ENCODE data around the gene ANKRD42. TPM values are rescaled to one million over a fixed set of nuclear protein-coding genes. Genes with fewer than 3 reads are reported as not detected.

ANKRD42 gene
- total and polyA plus RNA-seq, 9 of the 15 experiments (the other 6 are each of a cell fraction or from before 2014, with no cell fraction given), result 2.8 to 9.1 (median 6.1) TPM

DNA sequence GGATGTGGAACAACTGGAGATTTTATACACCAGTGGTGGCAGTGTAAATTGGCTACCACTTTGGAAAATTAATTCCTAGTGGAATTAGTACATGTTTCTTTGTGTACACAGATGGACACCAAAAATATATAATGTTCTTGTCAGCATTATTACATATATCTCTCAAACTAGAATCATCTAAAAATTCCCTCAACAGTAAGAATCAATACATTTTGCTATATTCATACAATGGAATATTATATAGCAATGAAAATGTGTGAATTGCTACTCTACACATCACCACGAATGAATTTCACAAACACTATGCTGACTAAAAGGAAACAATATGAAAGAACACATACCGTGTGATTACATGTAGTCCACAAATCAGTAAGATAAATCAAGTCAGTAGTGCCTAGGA lies 58.8 kb downstream of the ANKRD42 start:
- DNase-seq (ENCODE audit: extremely low read depth in 1 of 4, low spot score in 3 of 4) (no peak), FAIRE-seq (no peak), ATAC-seq (no peak)
- no peaks in the 10 kb centered on the region for H3K9me1 ChIP-seq (ENCODE audit: control insufficient read depth, insufficient read depth, low read length)
- no peaks in the 10 kb centered on the region for H3K36me3 ChIP-seq (ENCODE audit: control insufficient read depth, insufficient read depth, low read length)
- no peaks in the 10 kb centered on the region for H4K20me1 ChIP-seq (replicated peaks; ENCODE audit: control insufficient read depth, insufficient read depth, low read length)
- H3K4me1 ChIP-seq (replicated peaks in 1 of 2; ENCODE audit: control insufficient read depth in 2 of 2, insufficient read depth in 2 of 2, low read length in 2 of 2), result no peaks in the 10 kb centered on the region
- H3K4me2 ChIP-seq (ENCODE audit: insufficient read depth, low read length), result no peak overlapping the region
- ChIA-PET CTCF (ENCODE audit: low intra/inter-chr PET ratio) (no interaction called here), POLR2A (interaction anchor here (0.7 kb wide), 1 partner anchor 35 kb away, joined by 3 read pairs; no protein-coding TSS in a partner anchor)
- no TSS peak for BruUV-seq (replicated peaks)
- H3K4me3 ChIP-seq, result no peak overlapping the region
- H3K9ac ChIP-seq (ENCODE audit: insufficient read depth in 1 of 2, low read depth in 2 of 2, low read length in 2 of 2), result no peak overlapping the region
- H3K27me3 ChIP-seq (ENCODE audit: control insufficient read depth in 2 of 2, insufficient read depth in 2 of 2, low read length in 2 of 2), result no peaks in the 10 kb centered on the region
- 13% methylated on average over 2 of the region's 2 CpGs for WGBS (ENCODE audit: insufficient coverage, low coverage, missing lambda C conversion rate)
- H2AFZ ChIP-seq (ENCODE audit: low read depth, low read length), result no peak overlapping the region
- in situ Hi-C loops (cut with MboI) (no loop called here), intact Hi-C loops (cut with micrococcal nuclease) (no loop called here)
- H3K79me2 ChIP-seq (ENCODE audit: control insufficient read depth, insufficient read depth, low read length), result no peaks in the 10 kb centered on the region
- no peak overlapping the region for H3K27ac ChIP-seq (ENCODE audit: extremely low read depth, low read depth, low read length)
- H3K9me3 ChIP-seq (replicated peaks; ENCODE audit: control insufficient read depth, insufficient read depth, low read depth, low read length), result no peaks in the 10 kb centered on the region
- TF ChIP-seq, protein P1, sequence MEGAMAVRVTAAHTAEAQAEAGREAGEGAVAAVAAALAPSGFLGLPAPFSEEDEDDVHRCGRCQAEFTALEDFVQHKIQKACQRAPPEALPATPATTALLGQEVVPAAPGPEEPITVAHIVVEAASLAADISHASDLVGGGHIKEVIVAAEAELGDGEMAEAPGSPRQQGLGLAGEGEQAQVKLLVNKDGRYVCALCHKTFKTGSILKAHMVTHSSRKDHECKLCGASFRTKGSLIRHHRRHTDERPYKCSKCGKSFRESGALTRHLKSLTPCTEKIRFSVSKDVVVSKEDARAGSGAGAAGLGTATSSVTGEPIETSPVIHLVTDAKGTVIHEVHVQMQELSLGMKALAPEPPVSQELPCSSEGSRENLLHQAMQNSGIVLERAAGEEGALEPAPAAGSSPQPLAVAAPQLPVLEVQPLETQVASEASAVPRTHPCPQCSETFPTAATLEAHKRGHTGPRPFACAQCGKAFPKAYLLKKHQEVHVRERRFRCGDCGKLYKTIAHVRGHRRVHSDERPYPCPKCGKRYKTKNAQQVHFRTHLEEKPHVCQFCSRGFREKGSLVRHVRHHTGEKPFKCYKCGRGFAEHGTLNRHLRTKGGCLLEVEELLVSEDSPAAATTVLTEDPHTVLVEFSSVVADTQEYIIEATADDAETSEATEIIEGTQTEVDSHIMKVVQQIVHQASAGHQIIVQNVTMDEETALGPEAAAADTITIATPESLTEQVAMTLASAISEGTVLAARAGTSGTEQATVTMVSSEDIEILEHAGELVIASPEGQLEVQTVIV (CRISPR knock-in tag; IDR thresholded peaks at IDR 0.05; ENCODE audit: borderline replicate concordance), result no peak
- TF ChIP-seq ZNF316 (IDR thresholded peaks at IDR 0.05) (peak; percentile 66), ZNF584 (CRISPR knock-in tag; IDR thresholded peaks at IDR 0.05; ENCODE audit: low read depth) (no peak), DMBX1 (CRISPR knock-in tag; IDR thresholded peaks at IDR 0.05; ENCODE audit: borderline replicate concordance) (no peak), IRF9 (tag; IDR thresholded peaks at IDR 0.05) (no peak), ZNF175 (CRISPR knock-in tag; IDR thresholded peaks at IDR 0.05; ENCODE audit: low read depth) (no peak), ZNF354B (CRISPR knock-in tag; IDR thresholded peaks at IDR 0.05) (no peak), CBX8 (IDR thresholded peaks at IDR 0.05; ENCODE audit: borderline replicate concordance, extremely low read depth, low read depth, low read length, poor library complexity, severe bottlenecking) (no peak), NUFIP1 (IDR thresholded peaks at IDR 0.05; ENCODE audit: partially characterized antibody) (no peak), ZNF518B (CRISPR knock-in tag; IDR thresholded peaks at IDR 0.05) (no peak), ATF3 (IDR thresholded peaks at IDR 0.05) (no peak), ATF3 (CRISPR knock-in tag; conservative IDR thresholded peaks at IDR 0.05) (no peak)
- TF ChIP-seq, protein P2, sequence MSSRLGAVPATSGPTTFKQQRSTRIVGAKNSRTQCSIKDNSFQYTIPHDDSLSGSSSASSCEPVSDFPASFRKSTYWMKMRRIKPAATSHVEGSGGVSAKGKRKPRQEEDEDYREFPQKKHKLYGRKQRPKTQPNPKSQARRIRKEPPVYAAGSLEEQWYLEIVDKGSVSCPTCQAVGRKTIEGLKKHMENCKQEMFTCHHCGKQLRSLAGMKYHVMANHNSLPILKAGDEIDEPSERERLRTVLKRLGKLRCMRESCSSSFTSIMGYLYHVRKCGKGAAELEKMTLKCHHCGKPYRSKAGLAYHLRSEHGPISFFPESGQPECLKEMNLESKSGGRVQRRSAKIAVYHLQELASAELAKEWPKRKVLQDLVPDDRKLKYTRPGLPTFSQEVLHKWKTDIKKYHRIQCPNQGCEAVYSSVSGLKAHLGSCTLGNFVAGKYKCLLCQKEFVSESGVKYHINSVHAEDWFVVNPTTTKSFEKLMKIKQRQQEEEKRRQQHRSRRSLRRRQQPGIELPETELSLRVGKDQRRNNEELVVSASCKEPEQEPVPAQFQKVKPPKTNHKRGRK (tag; IDR thresholded peaks at IDR 0.05), result no peak
